ENCODE measurements around the gene MED12L.

MED12L gene

GRCh38 chr3:151086484-151087456 lies 1.3 kb downstream of the MED12L start:
- peak; percentile 43 for DNase-seq (ENCODE audit: low spot score)

GRCh38 chr3:151087648-151088047 lies 2.2 kb downstream of the MED12L start:
- no peak for DNase-seq (ENCODE audit: low spot score)

- no peak for DNase-seq (ENCODE audit: low spot score)
Measured at GRCh38 chr3:151091685-151092345, 6.4 kb downstream of the MED12L start.

GRCh38 chr3:151093148-151093547 lies 7.7 kb downstream of the MED12L start:
- DNase-seq (ENCODE audit: low spot score) = no peak

GRCh38 chr3:151093905-151094304 lies 8.4 kb downstream of the MED12L start:
- no peak for DNase-seq (ENCODE audit: low spot score)

GRCh38 chr3:151096716-151097115 lies 11.3 kb downstream of the MED12L start:
- DNase-seq (ENCODE audit: low spot score) = no peak

- DNase-seq (ENCODE audit: low spot score) = no peak
Measured at GRCh38 chr3:151100076-151100475, 14.6 kb downstream of the MED12L start.

GRCh38 chr3:151101270-151101969 lies 16.0 kb downstream of the MED12L start:
- no peak for DNase-seq (ENCODE audit: low spot score)

- DNase-seq (ENCODE audit: low spot score) = no peak
Measured at GRCh38 chr3:151106311-151106710, 20.8 kb downstream of the MED12L start.

GRCh38 chr3:151107177-151107576 lies 21.7 kb downstream of the MED12L start:
- no peak for DNase-seq (ENCODE audit: low spot score)

- DNase-seq (ENCODE audit: low spot score) = no peak
Measured at GRCh38 chr3:151107701-151108100, 22.2 kb downstream of the MED12L start.

- no peak for DNase-seq (ENCODE audit: low spot score)
Measured at GRCh38 chr3:151109286-151109800, 23.9 kb downstream of the MED12L start.

GRCh38 chr3:151112731-151113130 lies 27.3 kb downstream of the MED12L start:
- no peak for DNase-seq (ENCODE audit: low spot score)

- DNase-seq (ENCODE audit: low spot score) = no peak
Measured at GRCh38 chr3:151113343-151113742, 27.9 kb downstream of the MED12L start.

- no peak for DNase-seq (ENCODE audit: low spot score)
Measured at GRCh38 chr3:151117047-151117446, 31.6 kb downstream of the MED12L start.

- no peak for DNase-seq (ENCODE audit: low spot score)
Measured at GRCh38 chr3:151119188-151119587, 33.7 kb downstream of the MED12L start.

- DNase-seq (ENCODE audit: low spot score) = no peak
Measured at GRCh38 chr3:151120409-151120808, 34.9 kb downstream of the MED12L start.

- DNase-seq (ENCODE audit: low spot score) = no peak
Measured at GRCh38 chr3:151121016-151121415, 35.6 kb downstream of the MED12L start.

- DNase-seq (ENCODE audit: low spot score) = no peak
Measured at GRCh38 chr3:151123827-151124226, 38.4 kb downstream of the MED12L start.

- DNase-seq (ENCODE audit: low spot score) = no peak
Measured at GRCh38 chr3:151124476-151124875, 39.0 kb downstream of the MED12L start.

GRCh38 chr3:151130428-151130827 lies 45.0 kb downstream of the MED12L start:
- no peak for DNase-seq (ENCODE audit: low spot score)

GRCh38 chr3:151133175-151133574 lies 47.7 kb downstream of the MED12L start:
- no peak for DNase-seq (ENCODE audit: low spot score)

Measured in hematopoietic multipotent progenitor cell treated with erythropoietin and hydrocortisone succinate and interleukin-3 and kit ligand, for 17 days (in vitro differentiated cells).